ENCODE results near the gene SRGAP2B.
"Not testable (repeated sequence)": the region's sequence is repeated elsewhere in the genome, so short reads cannot be mapped to it uniquely, and the experiment has no call there.

GRCh38 chr1:145066486-145066885 lies 28.6 kb downstream of the SRGAP2B start:
- not testable (repeated sequence) for TF ChIP-seq EZH2 (IDR thresholded peaks at IDR 0.05; ENCODE audit: borderline replicate concordance, low read depth, low read length, severe bottlenecking); CTCF (IDR thresholded peaks at IDR 0.05; ENCODE audit: borderline replicate concordance, extremely low read depth, low read length, poor library complexity, severe bottlenecking)
